HepG2 (cell line): ENCODE results near the gene CCDC85C. TPM values are rescaled to one million over a fixed set of nuclear protein-coding genes. Genes with fewer than 3 reads are reported as not detected.
A peak's percentile ranks its signal among the peaks of the same experiment; 100 is the strongest.

ENCODE experiments used
- BRD4 ChIP-seq: sonication (generic); formaldehyde crosslinking; IDR thresholded peaks from 2 replicates; pipeline ENCODE4 v1.4.0; 2020; ENCODE audit warnings: missing genetic modification reagents
- DR1 ChIP-seq: sonication (generic); formaldehyde crosslinking; IDR thresholded peaks from 2 replicates; pipeline ENCODE4 v1.8.0; 2021; ENCODE audit warnings: mild to moderate bottlenecking, missing genetic modification reagents, inconsistent platforms
- EED ChIP-seq: sonication (generic); formaldehyde crosslinking; IDR thresholded peaks from 2 replicates; pipeline ENCODE4 v1.5.0; 2020; ENCODE audit warnings: mild to moderate bottlenecking, missing genetic modification reagents
- HOXA5 ChIP-seq: sonication (generic); formaldehyde crosslinking; IDR thresholded peaks from 2 replicates; pipeline ENCODE4 v1.4.0; 2020; ENCODE audit warnings: missing genetic modification reagents
- KDM4B ChIP-seq: sonication (generic); formaldehyde crosslinking; IDR thresholded peaks from 2 replicates; pipeline ENCODE4 v1.4.0; 2020; ENCODE audit warnings: missing genetic modification reagents
- MTA3 ChIP-seq: sonication (generic); formaldehyde crosslinking; IDR thresholded peaks from 2 replicates; pipeline ENCODE4 v1.4.0; 2020; ENCODE audit warnings: missing genetic modification reagents
- RCOR2 ChIP-seq: IDR thresholded peaks from 2 replicates; pipeline ENCODE4 v1.6.1; 2016; ENCODE audit warnings: missing biosample characterization, missing genetic modification reagents
- SMARCE1 ChIP-seq: fragments of 450-650 bp; IDR thresholded peaks from 2 replicates; pipeline ENCODE4 v1.6.1; 2017; ENCODE audit warnings: borderline replicate concordance
- SMYD3 ChIP-seq: sonication (generic); formaldehyde crosslinking; IDR thresholded peaks from 2 replicates; pipeline ENCODE4 v1.8.1; 2023; ENCODE audit warnings: mild to moderate bottlenecking, missing genetic modification reagents
- TEAD2 ChIP-seq: sonication (generic); formaldehyde crosslinking; IDR thresholded peaks from 2 replicates; pipeline ENCODE4 v1.9.0; 2021; ENCODE audit warnings: missing genetic modification reagents
- ZFP37 ChIP-seq: sonication (generic); formaldehyde crosslinking; IDR thresholded peaks from 2 replicates; pipeline ENCODE4 v1.4.0; 2020; ENCODE audit warnings: missing genetic modification reagents, borderline replicate concordance
- ZNF33A ChIP-seq: sonication (generic); formaldehyde crosslinking; IDR thresholded peaks from 2 replicates; pipeline ENCODE4 v1.5.1; 2020; ENCODE audit warnings: missing genetic modification reagents, mild to moderate bottlenecking, moderate library complexity, borderline replicate concordance
- ZNF354B ChIP-seq: sonication (generic); formaldehyde crosslinking; IDR thresholded peaks from 2 replicates; pipeline ENCODE4 v1.8.0; 2022; ENCODE audit warnings: mild to moderate bottlenecking, missing genetic modification reagents
- ZNF749 ChIP-seq: sonication (generic); formaldehyde crosslinking; IDR thresholded peaks from 2 replicates; pipeline ENCODE4 v1.8.0; 2022; ENCODE audit warnings: mild to moderate bottlenecking, missing genetic modification reagents, moderate library complexity, borderline replicate concordance
- polyA plus RNA-seq, 8 experiments: library from polyadenylated mRNA; depleted of rRNA in 3 of 8; stranded (reverse) in 7 of 8; unstranded in 1 of 8; fragments of >200 nt; fragmentation: Illumina TruSeq in 4 of 8; extraction: Trizol in 4 of 8; gene quantifications; 2 replicates each; pipeline versions ENCODE4 v1.2.1 to v1.2.3, GENCODE V29; 2011 to 2016; ENCODE audit warnings: low read depth in 4 of 8, missing spikeins in 1 of 8, mixed read lengths in 1 of 8; ENCODE audit not compliant: insufficient read depth in 1 of 8
- total RNA-seq, 5 experiments: library from RNA; depleted of rRNA; stranded (reverse); fragments of >200 nt; fragmentation: Illumina TruSeq; extraction: Trizol; gene quantifications; 2 replicates each; pipeline ENCODE4 v1.2.3, GENCODE V29; 2016; ENCODE audit warnings: low read depth in 1 of 5
- TF ChIP-seq, protein P1 (sequence below), 2 experiments: IDR thresholded peaks; 2 replicates each; pipeline ENCODE4 v1.6.1; 2011 to 2012; ENCODE audit warnings: low read length in 2 of 2, borderline replicate concordance in 1 of 2, low read depth in 1 of 2, mild to moderate bottlenecking in 1 of 2, moderate library complexity in 1 of 2
- TF ChIP-seq, protein P2 (sequence below): IDR thresholded peaks from 2 replicates; pipeline ENCODE4 v1.6.1; 2016; ENCODE audit warnings: low read depth
- TF ChIP-seq, protein P3 (sequence below): sonication (generic); formaldehyde crosslinking; IDR thresholded peaks from 2 replicates; pipeline ENCODE4 v1.9.0; 2021; ENCODE audit warnings: missing genetic modification reagents, borderline replicate concordance
- TF ChIP-seq, protein P4 (sequence below): IDR thresholded peaks from 2 replicates; pipeline ENCODE4 v1.6.1; 2016; ENCODE audit warnings: missing compliant biosample characterization, missing genetic modification reagents, borderline replicate concordance
- TF ChIP-seq, protein P5 (sequence below): sonication (generic); formaldehyde crosslinking; IDR thresholded peaks from 2 replicates; pipeline ENCODE4 v1.5.1; 2020; ENCODE audit warnings: missing genetic modification reagents, mild to moderate bottlenecking, borderline replicate concordance

CCDC85C gene
- total and polyA plus RNA-seq, 2 of the 13 experiments (the other 11 are each of a cell fraction or from before 2014, with no cell fraction given) = 18.8 to 43.8 TPM

DNA sequence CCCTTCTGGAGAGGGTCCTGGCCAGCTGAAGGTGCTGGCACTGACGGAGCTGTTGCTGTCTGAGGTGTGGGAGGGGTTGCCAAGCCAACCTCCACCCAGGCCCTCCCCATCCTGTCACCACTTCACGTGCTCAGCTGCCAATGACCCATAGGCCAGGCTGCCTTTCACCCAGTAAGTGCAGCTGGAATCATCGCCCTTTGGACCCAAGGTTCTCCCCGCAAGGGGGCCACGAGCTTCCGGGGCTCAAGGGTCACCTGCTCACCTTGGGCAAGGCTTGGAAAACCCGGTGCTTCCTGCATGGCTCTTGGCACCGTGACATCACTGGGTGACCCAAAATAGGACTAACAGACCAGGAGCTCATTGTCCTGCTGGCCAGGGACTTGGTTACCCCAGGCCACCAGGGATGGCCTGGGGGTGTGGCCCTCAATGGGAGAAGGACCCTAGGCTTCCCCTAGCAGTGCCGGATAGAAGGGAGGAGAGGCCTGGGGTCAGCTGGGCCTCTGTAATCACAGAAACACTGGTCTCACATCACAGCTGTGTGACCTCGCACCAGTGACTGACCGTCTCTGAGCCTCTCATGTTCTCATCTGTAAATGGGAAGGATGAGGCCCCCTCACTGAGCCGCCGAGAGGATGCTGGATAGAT is 51.3 kb downstream of the CCDC85C start (continued):
- TF ChIP-seq TEAD2 (CRISPR knock-in tag) (no peak), DR1 (CRISPR knock-in tag) (no peak; the same call in 1 of the 2 replicates), KDM4B (CRISPR knock-in tag) (peak; percentile 98), MTA3 (CRISPR knock-in tag) (no peak), SMYD3 (peak; percentile 68; the same call in 1 of the 2 replicates), ZNF749 (CRISPR knock-in tag) (0 out of 2 replicates have a peak, but pooled peaks have one; percentile 46), EED (no peak), SMARCE1 (no peak), HOXA5 (CRISPR knock-in tag) (peak; percentile 65; the same call in 1 of the 2 replicates), ZNF354B (CRISPR knock-in tag) (no peak), ZFP37 (CRISPR knock-in tag) (0 out of 2 replicates have a peak, but pooled peaks have one; percentile 64), ZNF33A (CRISPR knock-in tag) (0 out of 2 replicates have a peak, but pooled peaks have one; percentile 18), BRD4 (CRISPR knock-in tag) (peak; percentile 88), RCOR2 (CRISPR knock-in tag) (peak; percentile 97)
- TF ChIP-seq, protein P1, sequence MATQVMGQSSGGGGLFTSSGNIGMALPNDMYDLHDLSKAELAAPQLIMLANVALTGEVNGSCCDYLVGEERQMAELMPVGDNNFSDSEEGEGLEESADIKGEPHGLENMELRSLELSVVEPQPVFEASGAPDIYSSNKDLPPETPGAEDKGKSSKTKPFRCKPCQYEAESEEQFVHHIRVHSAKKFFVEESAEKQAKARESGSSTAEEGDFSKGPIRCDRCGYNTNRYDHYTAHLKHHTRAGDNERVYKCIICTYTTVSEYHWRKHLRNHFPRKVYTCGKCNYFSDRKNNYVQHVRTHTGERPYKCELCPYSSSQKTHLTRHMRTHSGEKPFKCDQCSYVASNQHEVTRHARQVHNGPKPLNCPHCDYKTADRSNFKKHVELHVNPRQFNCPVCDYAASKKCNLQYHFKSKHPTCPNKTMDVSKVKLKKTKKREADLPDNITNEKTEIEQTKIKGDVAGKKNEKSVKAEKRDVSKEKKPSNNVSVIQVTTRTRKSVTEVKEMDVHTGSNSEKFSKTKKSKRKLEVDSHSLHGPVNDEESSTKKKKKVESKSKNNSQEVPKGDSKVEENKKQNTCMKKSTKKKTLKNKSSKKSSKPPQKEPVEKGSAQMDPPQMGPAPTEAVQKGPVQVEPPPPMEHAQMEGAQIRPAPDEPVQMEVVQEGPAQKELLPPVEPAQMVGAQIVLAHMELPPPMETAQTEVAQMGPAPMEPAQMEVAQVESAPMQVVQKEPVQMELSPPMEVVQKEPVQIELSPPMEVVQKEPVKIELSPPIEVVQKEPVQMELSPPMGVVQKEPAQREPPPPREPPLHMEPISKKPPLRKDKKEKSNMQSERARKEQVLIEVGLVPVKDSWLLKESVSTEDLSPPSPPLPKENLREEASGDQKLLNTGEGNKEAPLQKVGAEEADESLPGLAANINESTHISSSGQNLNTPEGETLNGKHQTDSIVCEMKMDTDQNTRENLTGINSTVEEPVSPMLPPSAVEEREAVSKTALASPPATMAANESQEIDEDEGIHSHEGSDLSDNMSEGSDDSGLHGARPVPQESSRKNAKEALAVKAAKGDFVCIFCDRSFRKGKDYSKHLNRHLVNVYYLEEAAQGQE (IDR thresholded peaks at IDR 0.05; ENCODE audit: borderline replicate concordance in 1 of 2, low read depth in 1 of 2, low read length in 2 of 2) = peak in 1 of 2 experiments; percentile 58; a peak in 1 of 4 replicates
- TF ChIP-seq, protein P2, sequence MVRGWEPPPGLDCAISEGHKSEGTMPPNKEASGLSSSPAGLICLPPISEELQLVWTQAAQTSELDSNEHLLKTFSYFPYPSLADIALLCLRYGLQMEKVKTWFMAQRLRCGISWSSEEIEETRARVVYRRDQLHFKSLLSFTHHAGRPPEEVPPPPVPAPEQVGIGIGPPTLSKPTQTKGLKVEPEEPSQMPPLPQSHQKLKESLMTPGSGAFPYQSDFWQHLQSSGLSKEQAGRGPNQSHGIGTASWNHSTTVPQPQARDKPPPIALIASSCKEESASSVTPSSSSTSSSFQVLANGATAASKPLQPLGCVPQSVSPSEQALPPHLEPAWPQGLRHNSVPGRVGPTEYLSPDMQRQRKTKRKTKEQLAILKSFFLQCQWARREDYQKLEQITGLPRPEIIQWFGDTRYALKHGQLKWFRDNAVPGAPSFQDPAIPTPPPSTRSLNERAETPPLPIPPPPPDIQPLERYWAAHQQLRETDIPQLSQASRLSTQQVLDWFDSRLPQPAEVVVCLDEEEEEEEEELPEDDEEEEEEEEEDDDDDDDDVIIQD (CRISPR knock-in tag) = peak; percentile 90
- TF ChIP-seq, protein P3, sequence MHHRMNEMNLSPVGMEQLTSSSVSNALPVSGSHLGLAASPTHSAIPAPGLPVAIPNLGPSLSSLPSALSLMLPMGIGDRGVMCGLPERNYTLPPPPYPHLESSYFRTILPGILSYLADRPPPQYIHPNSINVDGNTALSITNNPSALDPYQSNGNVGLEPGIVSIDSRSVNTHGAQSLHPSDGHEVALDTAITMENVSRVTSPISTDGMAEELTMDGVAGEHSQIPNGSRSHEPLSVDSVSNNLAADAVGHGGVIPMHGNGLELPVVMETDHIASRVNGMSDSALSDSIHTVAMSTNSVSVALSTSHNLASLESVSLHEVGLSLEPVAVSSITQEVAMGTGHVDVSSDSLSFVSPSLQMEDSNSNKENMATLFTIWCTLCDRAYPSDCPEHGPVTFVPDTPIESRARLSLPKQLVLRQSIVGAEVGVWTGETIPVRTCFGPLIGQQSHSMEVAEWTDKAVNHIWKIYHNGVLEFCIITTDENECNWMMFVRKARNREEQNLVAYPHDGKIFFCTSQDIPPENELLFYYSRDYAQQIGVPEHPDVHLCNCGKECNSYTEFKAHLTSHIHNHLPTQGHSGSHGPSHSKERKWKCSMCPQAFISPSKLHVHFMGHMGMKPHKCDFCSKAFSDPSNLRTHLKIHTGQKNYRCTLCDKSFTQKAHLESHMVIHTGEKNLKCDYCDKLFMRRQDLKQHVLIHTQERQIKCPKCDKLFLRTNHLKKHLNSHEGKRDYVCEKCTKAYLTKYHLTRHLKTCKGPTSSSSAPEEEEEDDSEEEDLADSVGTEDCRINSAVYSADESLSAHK (CRISPR knock-in tag) = no peak
- TF ChIP-seq, protein P4, sequence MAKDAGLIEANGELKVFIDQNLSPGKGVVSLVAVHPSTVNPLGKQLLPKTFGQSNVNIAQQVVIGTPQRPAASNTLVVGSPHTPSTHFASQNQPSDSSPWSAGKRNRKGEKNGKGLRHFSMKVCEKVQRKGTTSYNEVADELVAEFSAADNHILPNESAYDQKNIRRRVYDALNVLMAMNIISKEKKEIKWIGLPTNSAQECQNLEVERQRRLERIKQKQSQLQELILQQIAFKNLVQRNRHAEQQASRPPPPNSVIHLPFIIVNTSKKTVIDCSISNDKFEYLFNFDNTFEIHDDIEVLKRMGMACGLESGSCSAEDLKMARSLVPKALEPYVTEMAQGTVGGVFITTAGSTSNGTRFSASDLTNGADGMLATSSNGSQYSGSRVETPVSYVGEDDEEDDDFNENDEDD (CRISPR knock-in tag) = peak; percentile 67; the same call in 1 of the 2 replicates
- TF ChIP-seq, protein P5, sequence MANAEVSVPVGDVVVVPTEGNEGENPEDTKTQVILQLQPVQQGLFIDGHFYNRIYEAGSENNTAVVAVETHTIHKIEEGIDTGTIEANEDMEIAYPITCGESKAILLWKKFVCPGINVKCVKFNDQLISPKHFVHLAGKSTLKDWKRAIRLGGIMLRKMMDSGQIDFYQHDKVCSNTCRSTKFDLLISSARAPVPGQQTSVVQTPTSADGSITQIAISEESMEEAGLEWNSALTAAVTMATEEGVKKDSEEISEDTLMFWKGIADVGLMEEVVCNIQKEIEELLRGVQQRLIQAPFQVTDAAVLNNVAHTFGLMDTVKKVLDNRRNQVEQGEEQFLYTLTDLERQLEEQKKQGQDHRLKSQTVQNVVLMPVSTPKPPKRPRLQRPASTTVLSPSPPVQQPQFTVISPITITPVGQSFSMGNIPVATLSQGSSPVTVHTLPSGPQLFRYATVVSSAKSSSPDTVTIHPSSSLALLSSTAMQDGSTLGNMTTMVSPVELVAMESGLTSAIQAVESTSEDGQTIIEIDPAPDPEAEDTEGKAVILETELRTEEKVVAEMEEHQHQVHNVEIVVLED = peak; percentile 52; the same call in 1 of the 2 replicates
